NCI-H526 (cell line): ENCODE data around the gene AIM2.
"Not testable (repeated sequence)": the region's sequence is repeated elsewhere in the genome, so short reads cannot be mapped to it uniquely, and the experiment has no call there.

ENCODE experiments used
- DNase-seq, 2 experiments: peaks; one replicate each; lab custom pipeline; 2025; lab: John Stamatoyannopoulos, UW

The AIM2 gene

GRCh38 chr1:159076438-159077119, at the start of gene AIM2:
Gene AIM2, minus strand, starts transcription at chr1:159076766. Its CDS starts 3,267 bp downstream, at chr1:159073499.
- no peak for DNase-seq

- DNase-seq, result no peak
Measured at GRCh38 chr1:159123587-159123986, 47.0 kb upstream of the AIM2 start.

- no peak for DNase-seq
Measured at GRCh38 chr1:159122005-159122621, 45.5 kb upstream of the AIM2 start.

- no peak for DNase-seq
Measured at GRCh38 chr1:159121526-159121925, 45.0 kb upstream of the AIM2 start.

GRCh38 chr1:159120317-159120716, 43.8 kb upstream of the AIM2 start:
- no peak for DNase-seq

GRCh38 chr1:159113596-159114433, 37.2 kb upstream of the AIM2 start:
- DNase-seq, result no peak

- not testable (repeated sequence) for DNase-seq
Measured at GRCh38 chr1:159103021-159103420, 26.5 kb upstream of the AIM2 start.

- DNase-seq, result no peak
Measured at GRCh38 chr1:159100589-159100988, 24.0 kb upstream of the AIM2 start.

- DNase-seq, result no peak
Measured at GRCh38 chr1:159098596-159098995, 22.0 kb upstream of the AIM2 start.

GRCh38 chr1:159092036-159092760, 15.6 kb upstream of the AIM2 start:
- no peak for DNase-seq

- no peak for DNase-seq
Measured at GRCh38 chr1:159091607-159092031, 15.1 kb upstream of the AIM2 start.

GRCh38 chr1:159091180-159091560, 14.6 kb upstream of the AIM2 start:
- DNase-seq, result no peak

GRCh38 chr1:159090286-159091179, 14.0 kb upstream of the AIM2 start:
- no peak for DNase-seq

GRCh38 chr1:159089184-159089791, 12.7 kb upstream of the AIM2 start:
- DNase-seq, result peak in 1 of 2 experiments; percentile 59

GRCh38 chr1:159088546-159089183, 12.1 kb upstream of the AIM2 start:
- no peak for DNase-seq

GRCh38 chr1:159088050-159088449, 11.5 kb upstream of the AIM2 start:
- no peak for DNase-seq

GRCh38 chr1:159084867-159085266, 8.3 kb upstream of the AIM2 start:
- no peak for DNase-seq

GRCh38 chr1:159084152-159084551, 7.6 kb upstream of the AIM2 start:
- DNase-seq, result no peak

- DNase-seq, result no peak
Measured at GRCh38 chr1:159083013-159083412, 6.4 kb upstream of the AIM2 start.

- no peak for DNase-seq
Measured at GRCh38 chr1:159081626-159082025, 5.1 kb upstream of the AIM2 start.
